Activated CD4-positive, alpha-beta T cell treated with anti-CD3 and anti-CD28 coated beads, Interleukin-2, amount 10 ng/mL, durations not matched to agents 24 days and 14 days (primary cell): ENCODE measurements around the gene SLC1A2. TPM values are rescaled to one million over a fixed set of nuclear protein-coding genes. Genes with fewer than 3 reads are reported as not detected.

Experiments
- DNase-seq: peaks from one replicate; pipeline ENCODE4 v3.0.0; 2022
- H3K27ac Mint-ChIP-seq: one replicate; pipeline ENCODE4 v1.8.0; 2022; ENCODE audit warnings: mild to moderate bottlenecking, mixed read lengths
- H3K27me3 Mint-ChIP-seq: one replicate; pipeline ENCODE4 v1.8.0; 2022; ENCODE audit warnings: mixed read lengths
- H3K36me3 Mint-ChIP-seq: one replicate; pipeline ENCODE4 v1.8.0; 2022; ENCODE audit warnings: low read depth, mild to moderate bottlenecking, mixed read lengths
- H3K4me1 Mint-ChIP-seq: one replicate; pipeline ENCODE4 v1.8.0; 2021; ENCODE audit warnings: mixed read lengths
- H3K4me3 Mint-ChIP-seq: one replicate; pipeline ENCODE4 v1.8.0; 2022; ENCODE audit warnings: mild to moderate bottlenecking, moderate library complexity, mixed read lengths
- H3K9me3 Mint-ChIP-seq: one replicate; pipeline ENCODE4 v1.8.0; 2021; ENCODE audit warnings: mixed read lengths
- intact Hi-C: fragments of 100-400 bp; cut with micrococcal nuclease; formaldehyde crosslinking; loops from one replicate; pipeline ENCODE4 v1.15.1; 2023
- total RNA-seq: library from RNA; stranded (reverse); gene quantifications from 2 replicates; pipeline ENCODE4 v1.2.3, GENCODE V29; 2022

The SLC1A2 gene
- total RNA-seq, 1 donor from 2014 or later: not detected

DNA sequence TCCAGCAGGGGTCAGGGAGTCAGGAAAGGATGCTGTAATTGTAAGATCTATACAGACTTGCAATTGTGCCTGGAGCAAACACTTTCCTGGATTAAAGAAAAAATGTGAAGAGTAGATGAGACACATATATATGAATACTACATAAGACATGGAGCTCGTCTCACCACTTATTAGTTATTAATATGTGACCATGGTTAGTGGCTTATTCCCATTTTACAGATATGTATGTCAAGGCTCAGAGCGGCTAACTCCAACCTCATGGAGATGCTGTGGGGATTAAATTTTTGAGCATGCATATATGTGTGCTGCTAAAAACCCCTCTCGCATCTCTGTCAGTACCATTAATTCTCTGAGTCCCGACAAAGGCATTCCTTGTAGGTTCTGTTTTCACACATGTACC lies 125.7 kb downstream of the SLC1A2 start:
- intact Hi-C loops: loop anchor here (1.0 to 10.0 kb wide), 3 partner anchors 44 to 639 kb away; no protein-coding TSS in a partner anchor
- Mint-ChIP-seq H3K27me3 (peaks cover 6% of the 10 kb centered on the region), H3K4me1 (peaks cover 29% of the 10 kb centered on the region), H3K36me3 (no peaks in the 10 kb centered on the region), H3K27ac (no peak overlapping the region), H3K9me3 (no peaks in the 10 kb centered on the region), H3K4me3 (no peak overlapping the region)
- no peak for DNase-seq

DNA sequence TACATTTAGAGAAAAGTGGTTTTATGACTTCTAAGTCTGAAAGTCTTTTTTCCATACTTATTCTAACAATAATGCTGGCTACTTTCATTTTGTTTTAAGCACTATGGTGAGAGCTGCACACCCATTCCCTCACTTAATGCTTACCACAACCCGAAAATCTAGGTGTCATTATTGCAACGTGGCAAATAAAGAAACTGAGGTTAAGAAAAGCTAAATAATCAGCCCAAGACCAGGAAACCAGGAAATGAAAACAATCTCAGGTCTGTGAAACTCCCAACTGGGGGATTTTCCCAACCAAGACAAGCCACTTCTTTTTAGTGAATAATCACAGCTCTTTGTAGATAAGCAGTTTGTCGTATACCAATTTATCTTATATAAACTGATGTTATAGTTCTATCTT lies 126.3 kb downstream of the SLC1A2 start:
- intact Hi-C loops: loop anchor here (1.0 to 10.0 kb wide), 3 partner anchors 44 to 638 kb away; no protein-coding TSS in a partner anchor
- Mint-ChIP-seq H3K27me3 (peaks cover 6% of the 10 kb centered on the region), H3K27ac (peak overlapping the region; percentile 34), H3K36me3 (no peaks in the 10 kb centered on the region), H3K9me3 (no peaks in the 10 kb centered on the region), H3K4me3 (no peak overlapping the region), H3K4me1 (peaks cover 29% of the 10 kb centered on the region)
- no peak for DNase-seq

DNA sequence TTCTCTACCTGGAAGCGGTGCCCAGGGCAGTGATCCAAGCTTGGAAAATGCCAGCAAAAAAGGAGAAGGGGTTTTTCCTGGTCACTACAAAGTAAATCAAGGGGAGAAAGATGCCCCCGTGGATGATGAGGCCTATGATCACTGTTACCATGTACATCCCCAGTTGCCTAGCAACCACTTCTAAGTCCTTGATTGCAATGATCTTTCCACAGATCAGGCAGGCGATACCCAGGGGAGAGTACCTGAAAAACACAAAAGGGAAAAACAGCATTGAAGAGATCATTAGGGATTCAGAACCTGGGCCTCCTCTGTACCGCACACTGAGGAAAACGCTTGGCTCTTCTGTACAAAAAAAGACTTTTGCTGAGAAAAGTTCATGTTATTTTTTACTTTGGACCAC lies 127.1 kb downstream of the SLC1A2 start:
- H3K36me3 Mint-ChIP-seq: no peaks in the 10 kb centered on the region
- H3K27me3 Mint-ChIP-seq: peaks cover 5% of the 10 kb centered on the region
- H3K4me1 Mint-ChIP-seq: peaks cover 29% of the 10 kb centered on the region
- no peak for DNase-seq
- H3K9me3 Mint-ChIP-seq: peaks cover 2% of the 10 kb centered on the region
- no peak overlapping the region for H3K4me3 Mint-ChIP-seq
- H3K27ac Mint-ChIP-seq: peak overlapping the region; percentile 3
- intact Hi-C loops: loop anchor here (5.0 to 10.0 kb wide), 2 partner anchors 165 to 637 kb away; no protein-coding TSS in a partner anchor

DNA sequence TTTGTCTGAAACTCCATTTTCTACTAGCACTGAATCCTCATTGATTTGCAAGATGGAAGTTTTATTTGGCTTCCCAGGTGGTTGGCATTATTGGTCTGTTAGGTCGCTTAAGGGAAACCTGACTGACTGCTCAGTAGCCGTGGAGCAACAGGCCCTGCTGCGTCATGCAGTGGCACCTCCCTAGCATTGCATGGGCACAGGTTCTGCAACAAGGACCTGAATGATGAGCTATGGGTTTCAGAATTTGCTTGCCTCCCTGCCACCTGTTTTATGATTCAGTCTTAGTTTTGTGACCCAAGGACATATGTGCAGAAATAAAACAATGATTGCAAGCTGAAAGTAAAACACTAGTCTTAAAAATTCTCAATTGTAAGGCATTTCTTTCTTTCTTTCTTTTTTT lies 128.5 kb downstream of the SLC1A2 start:
- Mint-ChIP-seq H3K9me3 (peaks cover 10% of the 10 kb centered on the region), H3K4me1 (peaks cover 29% of the 10 kb centered on the region), H3K27ac (no peak overlapping the region), H3K36me3 (peaks cover 4% of the 10 kb centered on the region), H3K27me3 (no peaks in the 10 kb centered on the region), H3K4me3 (no peak overlapping the region)
- intact Hi-C loops: loop anchor here (5.0 to 10.0 kb wide), 2 partner anchors 164 to 636 kb away; no protein-coding TSS in a partner anchor
- DNase-seq: no peak

DNA sequence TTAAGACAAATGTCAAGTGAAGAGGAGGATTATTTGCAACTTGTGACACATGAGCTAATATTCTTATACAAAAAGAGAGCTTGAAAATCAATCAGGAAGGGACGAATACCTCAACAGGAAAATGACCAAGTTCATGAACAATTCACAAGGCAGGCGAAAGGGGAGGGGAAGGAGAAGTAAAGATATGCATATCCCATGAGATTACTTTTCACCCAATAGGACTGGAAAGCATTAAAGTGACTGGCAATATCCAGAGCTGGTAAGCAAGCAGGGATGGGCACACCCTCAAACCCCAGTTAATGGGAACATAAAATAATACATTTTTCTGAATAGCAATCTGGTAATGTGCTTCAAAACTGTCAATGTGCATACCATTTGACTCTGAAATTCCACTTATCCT lies 129.5 kb downstream of the SLC1A2 start:
- Mint-ChIP-seq H3K27me3 (no peaks in the 10 kb centered on the region), H3K4me1 (peaks cover 29% of the 10 kb centered on the region), H3K9me3 (peaks cover 17% of the 10 kb centered on the region), H3K36me3 (peaks cover 8% of the 10 kb centered on the region), H3K27ac (no peak overlapping the region), H3K4me3 (no peak overlapping the region)
- no peak for DNase-seq
- intact Hi-C loops: loop anchor here (1.0 to 10.0 kb wide), 3 partner anchors 18 to 635 kb away; no protein-coding TSS in a partner anchor

DNA sequence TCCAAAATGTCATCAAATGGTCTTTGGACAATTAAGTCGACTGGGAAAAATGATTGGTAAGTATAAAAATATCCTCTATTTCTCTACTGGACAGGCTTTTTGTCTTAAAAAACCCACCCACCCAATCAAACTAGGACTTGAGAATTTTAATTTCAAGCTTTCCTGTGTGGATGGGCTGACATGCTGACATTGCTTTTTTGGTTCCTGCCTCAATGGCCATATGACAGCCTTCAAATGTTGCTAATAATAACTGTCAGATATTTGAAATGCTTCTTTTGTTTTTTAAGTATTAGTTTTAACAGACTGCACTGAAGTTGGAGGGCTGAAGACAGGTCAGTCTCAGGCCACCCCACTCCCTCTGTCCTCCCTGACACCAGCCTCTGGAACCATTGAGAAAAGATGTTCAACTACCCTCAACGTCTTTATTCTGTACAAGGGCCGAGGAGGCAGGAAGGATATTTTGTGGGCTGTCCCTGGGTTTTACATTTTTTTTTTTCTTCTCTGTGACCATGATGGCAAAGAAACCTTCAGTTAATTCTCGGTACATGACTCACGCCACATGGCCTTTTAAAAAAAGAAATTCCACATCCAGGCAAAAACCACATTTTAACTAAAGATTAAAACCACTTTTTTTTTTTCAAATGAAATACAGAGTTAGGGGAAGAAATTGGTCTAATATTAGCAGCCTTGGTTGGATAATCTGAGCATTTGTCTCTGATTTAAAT lies 130.4 kb downstream of the SLC1A2 start:
- Mint-ChIP-seq H3K27ac (peak overlapping the region; percentile 70), H3K4me3 (peak overlapping the region; percentile 19), H3K9me3 (peaks cover 17% of the 10 kb centered on the region), H3K27me3 (no peaks in the 10 kb centered on the region), H3K36me3 (peaks cover 8% of the 10 kb centered on the region), H3K4me1 (peaks cover 29% of the 10 kb centered on the region)
- intact Hi-C loops: loop anchor here (1.0 kb wide), 1 partner anchor 17 kb away; no protein-coding TSS in a partner anchor
- no peak for DNase-seq

DNA sequence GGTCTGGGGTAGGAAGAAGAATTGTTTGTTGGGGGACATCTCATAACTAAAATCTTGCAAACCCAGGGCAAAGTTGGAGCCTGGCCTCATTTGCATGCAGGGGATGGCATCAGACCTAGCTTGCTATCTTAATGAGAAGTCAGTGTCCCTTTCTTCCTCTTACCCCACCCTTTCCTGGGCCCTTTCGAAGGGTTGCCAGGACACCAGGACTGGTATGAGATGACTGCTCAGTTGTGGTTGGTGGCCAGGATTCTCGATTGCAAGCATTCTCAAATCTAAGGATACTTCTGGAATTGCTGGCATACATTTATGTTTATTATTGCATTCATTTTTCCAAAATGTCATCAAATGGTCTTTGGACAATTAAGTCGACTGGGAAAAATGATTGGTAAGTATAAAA lies 131.0 kb downstream of the SLC1A2 start:
- Mint-ChIP-seq H3K4me1 (peaks cover 27% of the 10 kb centered on the region), H3K36me3 (peaks cover 8% of the 10 kb centered on the region), H3K27me3 (no peaks in the 10 kb centered on the region), H3K4me3 (no peak overlapping the region), H3K27ac (no peak overlapping the region), H3K9me3 (peaks cover 17% of the 10 kb centered on the region)
- no peak for DNase-seq
- intact Hi-C loops: no loop called here

DNA sequence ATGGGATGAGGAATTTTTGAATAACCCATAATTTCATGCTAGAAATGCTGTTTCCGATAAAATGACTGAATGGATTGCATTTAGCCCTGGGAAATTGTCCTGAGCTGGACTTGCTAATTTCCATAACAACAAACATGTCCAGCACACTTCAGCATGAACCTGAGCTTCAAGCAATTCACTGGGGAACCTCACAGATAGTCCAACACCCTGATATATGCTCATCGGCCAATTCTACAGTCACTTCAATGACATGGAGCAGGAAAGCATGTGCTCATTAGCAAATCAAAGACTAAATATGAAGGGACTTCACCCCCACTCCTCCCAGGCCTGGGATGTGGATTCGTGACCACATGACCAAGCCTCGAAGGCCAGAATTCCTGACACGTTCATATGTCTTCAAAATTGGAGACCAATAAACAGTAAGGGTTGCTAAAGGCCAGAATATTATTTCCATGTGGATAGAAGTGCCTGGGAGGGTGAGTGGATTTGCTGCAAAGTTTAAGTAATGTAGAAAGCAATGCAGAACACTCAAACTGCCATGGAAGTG lies 131.9 kb downstream of the SLC1A2 start:
- no peak for DNase-seq

DNA sequence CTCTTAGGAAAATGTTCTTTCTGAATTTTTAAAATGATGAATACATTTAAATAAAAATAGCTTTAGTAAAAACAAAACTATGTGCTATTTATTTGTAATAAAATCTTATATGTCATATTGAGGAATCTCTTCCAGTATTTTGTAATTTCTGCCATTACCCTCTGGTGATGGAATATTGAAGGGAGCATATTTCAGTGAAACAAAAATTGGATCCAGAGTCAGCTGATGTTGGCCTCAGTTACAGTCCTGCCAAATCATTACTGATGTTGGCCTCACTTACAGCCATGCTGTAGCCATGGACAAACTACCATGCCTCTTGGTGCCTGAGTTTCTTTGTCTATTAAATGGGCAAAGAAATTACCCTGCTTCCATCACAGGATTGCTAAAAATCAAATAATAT lies 133.2 kb downstream of the SLC1A2 start:
- DNase-seq: no peak
- H3K27me3 Mint-ChIP-seq: no peaks in the 10 kb centered on the region
- intact Hi-C loops: no loop called here
- H3K27ac Mint-ChIP-seq: no peak overlapping the region
- H3K4me1 Mint-ChIP-seq: peaks cover 24% of the 10 kb centered on the region
- H3K36me3 Mint-ChIP-seq: peaks cover 8% of the 10 kb centered on the region
- H3K9me3 Mint-ChIP-seq: peaks cover 17% of the 10 kb centered on the region
- H3K4me3 Mint-ChIP-seq: no peak overlapping the region

More for the DNA sequence above, 131.9 kb downstream of the SLC1A2 start:
- intact Hi-C loops: no loop called here
- Mint-ChIP-seq H3K36me3 (peaks cover 8% of the 10 kb centered on the region), H3K4me1 (peaks cover 25% of the 10 kb centered on the region), H3K9me3 (peaks cover 17% of the 10 kb centered on the region), H3K27ac (no peak overlapping the region), H3K4me3 (no peak overlapping the region), H3K27me3 (no peaks in the 10 kb centered on the region)

DNA sequence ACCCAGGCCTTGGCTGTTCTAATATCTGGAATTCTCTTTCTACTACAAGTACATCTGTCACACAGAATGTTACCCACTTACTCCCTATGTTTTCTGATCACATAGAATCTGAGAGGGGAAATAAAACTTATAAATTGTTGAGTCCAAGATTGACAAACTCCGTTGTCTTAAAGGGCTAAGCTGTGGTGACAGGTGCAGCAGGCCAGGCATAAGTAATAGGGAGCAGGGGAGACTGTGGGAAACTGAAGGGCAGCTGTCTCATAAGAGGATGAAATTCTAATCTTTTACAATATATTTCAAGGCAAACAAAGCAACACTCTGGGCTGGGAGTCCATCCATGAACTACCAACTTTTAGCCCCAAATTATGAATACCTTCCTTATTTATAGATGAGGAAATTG lies 133.9 kb downstream of the SLC1A2 start:
- Mint-ChIP-seq H3K4me3 (no peak overlapping the region), H3K4me1 (peaks cover 23% of the 10 kb centered on the region), H3K36me3 (peaks cover 8% of the 10 kb centered on the region), H3K27me3 (no peaks in the 10 kb centered on the region), H3K27ac (no peak overlapping the region), H3K9me3 (peaks cover 17% of the 10 kb centered on the region)
- no peak for DNase-seq
- intact Hi-C loops: no loop called here

DNA sequence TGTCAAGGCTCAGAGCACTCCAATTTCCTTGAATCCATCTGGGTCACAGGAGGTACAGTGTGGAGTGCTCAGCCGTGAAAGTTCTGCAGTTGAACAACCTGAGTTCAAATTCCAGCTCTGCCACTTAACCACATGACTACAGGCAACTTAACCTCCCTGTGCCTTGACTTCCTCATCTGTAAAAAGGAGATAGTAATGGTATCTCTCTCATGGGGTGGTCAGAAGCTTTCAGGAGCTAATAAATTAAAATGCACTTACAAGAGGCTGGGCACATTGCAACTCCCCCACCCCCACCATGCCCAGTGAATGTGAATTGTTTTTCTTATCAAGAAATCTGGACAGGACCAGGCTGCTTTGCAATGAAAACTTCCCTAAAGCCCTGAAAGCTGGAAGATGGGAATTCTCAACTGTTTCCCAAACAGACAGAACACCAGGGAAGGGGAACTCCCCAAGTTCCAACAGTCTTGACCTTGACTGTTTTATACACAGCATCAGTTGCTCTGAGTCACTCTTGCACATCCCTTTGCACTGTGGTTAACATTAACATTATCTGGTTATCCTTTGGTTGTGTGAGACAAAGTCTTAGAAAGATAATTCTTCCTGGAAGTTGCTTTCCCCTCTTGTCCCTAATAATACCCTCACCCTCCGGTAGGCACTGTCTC lies 137.0 kb downstream of the SLC1A2 start:
- DNase-seq: no peak

DNA sequence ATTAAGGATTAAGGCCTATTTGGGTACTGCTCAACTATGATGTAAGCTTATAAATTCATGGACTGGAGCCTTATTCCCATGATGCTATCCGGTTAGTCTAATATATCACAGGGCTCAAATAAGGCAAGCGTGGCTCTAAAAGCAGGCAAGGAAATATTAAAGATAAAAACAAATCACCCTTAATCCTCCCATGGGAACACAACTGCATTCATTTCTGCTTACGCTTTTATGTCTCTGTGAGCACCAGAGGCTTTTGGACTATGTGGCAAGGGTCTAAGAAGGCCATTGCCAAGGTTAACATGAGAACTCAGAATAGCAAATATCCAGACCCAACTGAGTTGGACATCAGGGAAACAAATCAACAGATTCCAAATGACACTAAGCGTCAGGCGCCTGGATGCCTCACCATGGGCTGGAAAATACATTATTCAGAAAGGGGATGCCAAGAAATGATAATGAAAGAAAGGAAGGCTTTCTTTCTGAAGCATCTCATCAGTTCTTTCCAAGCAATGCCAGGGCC lies 138.1 kb downstream of the SLC1A2 start:
- no peak overlapping the region for H3K27ac Mint-ChIP-seq
- H3K9me3 Mint-ChIP-seq: peaks cover 18% of the 10 kb centered on the region
- H3K4me3 Mint-ChIP-seq: no peak overlapping the region
- DNase-seq: no peak
- peaks cover 7% of the 10 kb centered on the region for H3K36me3 Mint-ChIP-seq
- intact Hi-C loops: no loop called here
- no peaks in the 10 kb centered on the region for H3K27me3 Mint-ChIP-seq
- H3K4me1 Mint-ChIP-seq: peaks cover 22% of the 10 kb centered on the region

More for the DNA sequence above, 137.0 kb downstream of the SLC1A2 start:
- no peak overlapping the region for H3K4me3 Mint-ChIP-seq
- H3K27me3 Mint-ChIP-seq: no peaks in the 10 kb centered on the region
- H3K4me1 Mint-ChIP-seq: peaks cover 16% of the 10 kb centered on the region
- peaks cover 10% of the 10 kb centered on the region for H3K36me3 Mint-ChIP-seq
- peaks cover 23% of the 10 kb centered on the region for H3K9me3 Mint-ChIP-seq
- intact Hi-C loops: no loop called here
- peak overlapping the region; percentile 65 for H3K27ac Mint-ChIP-seq

DNA sequence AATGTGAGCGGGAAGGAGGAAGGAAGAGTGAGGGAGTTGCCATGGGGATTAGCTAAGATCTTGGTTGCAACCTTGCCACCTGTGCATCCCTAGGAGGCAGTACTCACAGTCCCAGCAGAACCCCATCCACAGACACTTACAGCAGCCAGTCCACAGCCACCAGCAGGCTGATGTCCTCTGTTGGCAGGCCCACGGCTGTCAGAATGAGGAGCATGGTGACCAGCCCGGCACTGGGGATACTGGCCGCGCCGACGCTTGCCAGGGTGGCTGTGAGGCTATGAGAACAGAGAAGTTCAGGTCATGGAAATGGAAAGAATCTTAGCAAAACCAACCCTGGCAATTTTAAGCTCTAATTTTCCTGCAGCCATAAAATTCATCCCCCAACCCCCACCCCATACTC lies 138.6 kb downstream of the SLC1A2 start:
- H3K36me3 Mint-ChIP-seq: peaks cover 7% of the 10 kb centered on the region
- no peak overlapping the region for H3K27ac Mint-ChIP-seq
- intact Hi-C loops: no loop called here
- no peak for DNase-seq
- peaks cover 28% of the 10 kb centered on the region for H3K4me1 Mint-ChIP-seq
- no peaks in the 10 kb centered on the region for H3K27me3 Mint-ChIP-seq
- peaks cover 16% of the 10 kb centered on the region for H3K9me3 Mint-ChIP-seq
- no peak overlapping the region for H3K4me3 Mint-ChIP-seq

DNA sequence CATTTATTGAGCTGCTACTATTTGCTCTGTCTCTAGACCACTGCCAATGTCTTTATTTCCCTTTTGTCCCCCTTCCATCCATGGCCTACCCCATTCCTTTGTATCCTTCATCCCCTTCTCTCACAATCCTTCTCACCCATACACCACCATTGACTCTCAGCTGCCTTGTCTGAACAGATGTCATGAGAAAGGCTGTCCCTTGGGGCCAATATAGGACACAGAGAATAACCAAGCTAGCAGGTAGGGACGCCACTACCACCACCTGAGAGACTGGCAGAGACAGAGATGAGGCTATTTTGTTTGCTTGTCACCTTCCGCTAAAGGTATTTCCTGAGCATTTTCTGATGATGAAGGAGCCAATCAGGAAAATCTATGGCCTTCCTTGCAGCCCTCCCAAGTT lies 141.5 kb downstream of the SLC1A2 start:
- H3K36me3 Mint-ChIP-seq: peaks cover 6% of the 10 kb centered on the region
- peaks cover 18% of the 10 kb centered on the region for H3K9me3 Mint-ChIP-seq
- intact Hi-C loops: no loop called here
- peaks cover 52% of the 10 kb centered on the region for H3K4me1 Mint-ChIP-seq
- H3K27me3 Mint-ChIP-seq: peaks cover 2% of the 10 kb centered on the region
- DNase-seq: no peak
- peak overlapping the region; percentile 2 for H3K27ac Mint-ChIP-seq
- no peak overlapping the region for H3K4me3 Mint-ChIP-seq
